GM19468 (cell line): ENCODE measurements around the gene CD79A.
"Not testable (repeated sequence)": the region's sequence is repeated elsewhere in the genome, so short reads cannot be mapped to it uniquely, and the experiment has no call there.

Experiments used
- ATAC-seq: cut with Tn5 transposase; IDR thresholded peaks from one replicate; pipeline ENCODE4 v1.9.1; 2021; ENCODE audit warnings: mild to moderate bottlenecking, moderate library complexity, moderate number of reproducible peaks; ENCODE audit not compliant: unreplicated experiment; ENCODE audit errors: extremely low read depth

Gene CD79A

DNA sequence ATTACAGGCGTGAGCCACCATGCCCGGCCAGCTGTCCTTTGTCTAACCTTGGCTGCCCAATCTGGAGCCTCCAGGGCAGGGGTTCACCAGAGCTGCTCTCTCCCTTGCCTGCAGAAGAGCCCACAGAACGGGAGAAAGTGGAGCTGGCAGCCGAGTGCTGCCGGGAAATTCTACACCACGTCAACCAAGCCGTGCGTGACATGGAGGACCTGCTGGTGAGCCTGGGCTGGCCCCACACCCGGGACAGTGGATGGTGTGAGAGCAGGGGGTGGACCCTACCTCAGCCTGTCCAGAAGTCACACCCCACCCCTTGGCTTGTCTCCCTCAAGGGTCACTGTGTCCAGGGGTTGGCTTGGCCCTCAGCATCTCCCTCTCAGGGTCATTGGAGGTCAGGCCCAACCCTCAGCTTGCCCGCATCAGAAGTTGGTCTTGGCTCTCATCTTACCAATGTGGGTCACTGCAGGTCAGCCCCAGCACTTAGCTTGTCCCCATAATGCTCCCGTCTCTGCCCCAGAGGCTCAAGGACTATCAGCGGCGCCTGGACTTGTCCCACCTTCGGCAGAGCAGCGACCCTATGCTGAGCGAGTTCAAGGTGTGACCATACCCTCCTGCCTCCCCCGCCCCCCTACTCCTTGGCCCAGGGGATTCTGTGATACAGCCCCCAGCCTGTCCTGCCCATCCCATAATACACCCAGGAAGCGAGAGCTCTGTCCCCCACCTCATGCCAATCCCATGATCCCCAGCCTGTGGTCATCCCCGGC is 26.3 kb downstream of the CD79A start:
- ATAC-seq = no peak

DNA sequence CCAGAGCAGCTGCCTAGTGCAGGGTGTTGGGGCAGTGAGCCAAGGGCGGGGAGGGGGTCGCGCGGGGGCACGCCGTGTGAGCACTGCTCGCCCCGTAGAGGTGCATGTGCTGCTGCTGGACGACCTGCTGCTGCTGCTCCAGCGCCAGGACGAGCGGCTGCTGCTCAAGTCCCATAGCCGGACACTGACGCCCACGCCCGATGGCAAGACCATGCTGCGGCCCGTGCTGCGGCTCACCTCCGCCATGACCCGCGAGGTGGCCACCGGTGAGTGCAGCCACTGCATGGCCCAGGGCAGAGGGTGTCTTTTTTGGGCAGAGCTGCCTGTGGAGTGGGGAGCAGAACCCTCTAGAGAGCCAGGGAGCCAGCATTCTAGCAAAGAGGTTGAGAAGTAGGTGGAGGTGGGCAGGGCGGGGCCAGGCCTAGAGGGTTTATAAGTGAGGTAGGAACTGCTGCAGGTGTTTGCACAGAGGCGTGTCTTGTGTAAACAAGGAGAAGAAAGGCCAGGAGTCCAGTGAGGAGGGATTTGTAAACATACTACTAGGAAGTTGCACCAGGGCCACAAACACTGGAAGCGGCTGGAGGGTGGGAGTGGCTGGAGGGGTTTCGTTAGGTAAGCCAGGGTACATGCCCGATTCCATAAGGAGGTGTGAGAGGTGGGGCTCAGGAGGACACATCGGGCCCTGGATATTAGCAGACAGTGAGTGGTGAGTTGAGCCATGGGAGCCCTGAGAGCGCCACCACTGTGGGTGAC is 27.2 kb downstream of the CD79A start:
- ATAC-seq = no peak

DNA sequence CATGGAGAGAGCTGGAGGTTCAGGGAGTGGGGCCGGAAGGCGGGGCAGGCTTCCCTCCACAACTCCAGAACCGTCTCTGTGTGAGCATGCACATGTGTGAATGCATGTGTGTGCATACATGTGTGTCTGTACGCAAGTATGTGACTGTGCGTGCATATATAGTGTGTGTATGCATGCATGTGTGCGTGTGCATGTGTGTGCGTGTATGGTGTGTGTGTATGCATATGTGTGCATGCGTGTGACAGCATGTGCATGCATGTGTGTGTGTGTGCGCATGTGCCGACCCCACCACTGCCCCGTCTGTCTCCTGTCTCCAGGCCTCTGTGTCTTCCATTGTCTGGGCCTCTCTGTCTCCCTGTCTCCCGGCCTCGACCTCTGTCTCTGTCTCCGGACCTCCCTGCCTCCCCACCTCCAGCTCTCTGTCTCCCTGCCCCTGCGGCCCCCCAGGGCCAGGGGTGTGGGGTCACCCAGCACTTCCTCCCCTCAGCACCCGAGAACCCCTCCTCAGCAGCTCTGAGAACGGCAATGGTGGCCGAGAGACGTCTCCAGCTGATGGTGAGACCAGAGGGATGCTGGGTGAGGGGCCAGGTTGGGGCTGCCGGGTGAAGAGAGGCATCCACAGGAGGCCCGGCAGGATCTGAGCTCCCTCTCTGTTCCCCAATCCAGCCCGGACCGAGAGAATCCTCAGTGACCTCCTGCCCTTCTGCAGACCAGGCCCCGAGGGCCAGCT is 28.4 kb downstream of the CD79A start:
- no peak for ATAC-seq

DNA sequence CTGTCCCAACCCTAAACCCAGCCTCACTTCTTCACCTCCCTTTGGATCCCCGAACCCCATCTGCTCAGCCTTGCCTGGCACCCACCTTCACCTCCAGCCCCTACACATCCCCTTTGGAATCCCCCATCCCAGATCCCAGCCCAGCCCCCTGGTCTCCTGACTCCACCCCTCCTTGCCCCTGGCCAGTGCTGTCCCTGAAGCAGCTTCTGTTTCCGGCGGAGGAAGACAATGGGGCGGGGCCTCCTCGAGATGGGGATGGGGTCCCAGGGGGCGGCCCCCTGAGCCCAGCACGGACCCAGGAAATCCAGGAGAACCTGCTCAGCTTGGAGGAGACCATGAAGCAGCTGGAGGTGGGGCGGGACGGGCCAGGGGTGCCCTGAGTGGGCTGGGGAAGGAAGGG is 29.2 kb downstream of the CD79A start:
- no peak for ATAC-seq

DNA sequence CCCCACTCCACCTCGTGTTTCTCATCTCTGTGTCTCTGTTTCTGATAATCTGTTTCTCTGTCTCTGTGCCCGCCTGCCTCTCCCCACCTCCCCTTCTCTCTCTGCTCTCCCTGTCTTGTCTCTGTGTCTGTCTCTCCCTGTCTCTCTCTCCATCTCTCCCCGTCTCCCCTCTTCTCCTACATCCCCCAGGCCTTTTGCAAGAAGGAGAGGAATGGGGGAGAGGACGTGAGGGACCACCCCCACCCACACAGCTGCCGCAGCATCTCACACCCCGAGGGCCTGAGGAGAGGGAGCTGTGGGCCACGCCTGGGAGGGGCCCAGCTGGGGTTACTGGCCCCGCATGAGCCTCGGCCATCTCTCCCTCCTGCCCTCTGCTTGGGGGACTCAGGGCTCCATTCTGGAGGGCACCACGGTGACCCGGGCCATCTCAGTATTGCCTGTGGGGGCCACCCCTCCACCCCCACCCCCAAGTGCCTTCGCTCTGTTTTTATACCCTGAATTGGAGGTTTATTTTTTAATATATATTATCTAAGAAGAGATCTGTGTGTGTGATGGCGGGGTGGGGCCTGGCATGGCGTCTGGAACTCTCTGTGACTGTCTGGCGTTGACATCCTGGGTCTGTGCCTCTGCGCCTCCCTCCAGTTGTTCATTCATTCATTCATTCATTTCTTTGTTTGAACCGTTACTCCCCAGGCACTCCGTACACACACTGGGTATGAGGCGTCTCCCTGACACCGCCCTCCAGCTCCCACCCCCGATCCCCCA is 30.0 kb downstream of the CD79A start:
- no peak for ATAC-seq

DNA sequence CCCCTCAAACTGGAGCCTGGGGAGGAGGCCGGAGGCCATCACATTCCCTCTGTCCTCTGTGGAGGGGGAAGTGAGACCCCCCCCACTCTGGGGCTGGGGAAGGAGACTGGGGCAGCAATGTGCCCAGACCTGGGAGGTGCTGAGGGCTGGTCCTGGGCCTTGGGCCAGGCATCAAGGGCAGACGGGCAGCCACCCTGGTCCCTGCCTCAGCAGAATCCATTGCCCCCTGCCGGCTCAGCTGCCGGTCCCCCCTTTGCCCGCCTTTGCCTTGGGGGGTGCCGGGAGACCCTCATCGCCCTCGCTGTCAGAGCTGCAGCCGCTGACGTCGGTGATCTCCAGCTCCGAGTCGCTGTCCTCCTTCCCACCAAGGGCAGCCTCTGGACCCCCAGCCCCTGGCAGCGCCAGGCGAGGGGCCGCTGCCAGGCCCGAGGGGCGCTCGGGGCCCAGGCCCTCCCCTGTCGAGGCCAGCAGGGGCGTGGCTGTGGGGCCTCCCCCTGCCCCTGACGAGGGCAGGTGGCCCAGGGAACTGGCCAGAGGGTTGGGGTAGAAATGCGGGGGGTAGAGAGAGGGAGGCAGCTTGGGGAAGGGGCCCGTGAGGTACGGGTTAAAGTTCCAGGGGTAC is 31.0 kb downstream of the CD79A start:
- no peak for ATAC-seq

DNA sequence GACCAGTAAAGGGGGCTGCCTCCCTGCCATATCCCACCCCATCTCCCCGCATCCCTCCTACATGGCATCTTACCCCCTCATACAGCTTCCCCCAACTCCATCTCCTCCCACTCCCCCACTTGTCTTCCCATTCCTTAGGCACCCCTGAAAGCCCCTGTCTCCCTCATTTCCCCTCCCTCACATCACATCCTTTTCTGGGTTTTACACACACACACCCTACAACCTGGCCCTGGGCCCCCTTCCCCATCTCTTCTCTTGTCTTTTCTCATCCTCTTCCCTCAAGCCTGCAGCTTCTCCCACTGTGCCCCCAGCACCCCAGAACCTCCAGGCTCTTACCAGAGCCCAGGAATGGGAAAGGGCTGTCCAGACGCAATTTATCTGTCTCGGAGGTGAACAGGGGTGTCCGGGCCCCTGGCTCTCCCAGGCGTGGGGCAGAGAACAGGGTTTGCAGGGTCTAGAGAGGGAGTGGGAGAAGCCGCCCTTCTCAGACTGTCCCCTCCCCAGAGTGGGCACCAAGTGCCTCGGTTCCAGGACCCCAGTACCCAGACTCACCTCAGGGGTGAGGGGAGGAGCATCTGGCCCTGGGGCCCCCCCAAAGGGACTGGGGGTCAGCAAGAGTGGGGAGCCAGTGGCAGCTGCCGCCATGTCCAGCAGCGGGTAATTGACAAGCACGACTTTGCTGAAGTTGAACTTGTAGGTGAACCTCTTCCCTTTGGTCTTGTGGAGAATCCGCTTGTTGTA is 31.8 kb downstream of the CD79A start:
- no peak for ATAC-seq

DNA sequence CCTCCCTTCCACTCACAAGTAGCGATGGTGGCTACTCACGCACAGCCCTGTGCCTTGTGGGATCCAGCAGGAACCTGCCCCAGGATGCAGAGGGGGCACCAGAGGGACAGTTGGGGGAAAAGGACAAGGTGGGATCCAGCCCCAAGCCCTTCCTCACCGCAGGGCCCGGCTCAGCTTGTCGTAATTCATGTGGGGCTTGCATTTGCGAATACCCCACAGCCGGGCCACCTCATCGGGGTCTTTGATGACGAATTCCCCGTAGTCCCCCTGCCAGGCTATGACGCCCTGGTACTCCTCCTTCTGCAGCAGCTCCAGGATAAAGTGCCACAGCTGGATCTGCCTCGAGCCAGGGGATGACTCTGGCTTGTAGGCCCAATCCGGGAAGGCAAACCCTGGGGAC is 32.6 kb downstream of the CD79A start:
- ATAC-seq = no peak

DNA sequence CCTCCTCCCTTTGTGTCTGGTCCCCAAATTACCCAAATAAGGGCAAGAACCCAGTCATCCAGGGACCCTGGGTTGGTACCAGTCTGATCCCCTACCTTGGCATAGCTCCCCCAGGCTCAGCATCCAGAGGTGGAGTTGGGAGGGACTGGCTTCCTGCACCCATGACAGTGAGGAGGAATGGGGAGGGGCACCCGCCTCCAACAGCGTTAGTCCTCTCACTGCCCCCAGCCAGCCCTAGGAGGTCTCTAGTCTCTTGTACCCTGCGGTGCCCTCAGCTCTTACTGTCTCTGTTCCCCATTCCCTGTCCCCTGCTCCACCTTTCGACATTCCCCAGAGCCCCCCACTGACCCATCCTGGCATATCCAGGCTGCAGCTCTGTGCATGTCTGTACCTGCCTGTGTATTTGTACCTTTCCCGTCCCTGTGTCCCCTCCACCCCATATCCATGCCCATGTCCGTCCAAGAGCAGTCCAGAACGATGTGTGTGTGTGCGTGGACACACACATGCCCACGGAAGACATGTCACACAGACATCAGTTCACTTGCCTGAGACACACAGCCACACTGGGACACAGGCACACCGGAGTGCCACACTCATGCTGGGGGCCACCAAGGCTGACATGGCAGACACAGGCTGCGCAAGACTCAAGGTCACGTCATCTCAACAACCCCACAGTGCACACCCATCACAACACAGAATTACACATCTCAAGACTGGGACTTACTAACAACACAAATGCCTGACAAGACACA is 33.3 kb downstream of the CD79A start:
- ATAC-seq = no peak

DNA sequence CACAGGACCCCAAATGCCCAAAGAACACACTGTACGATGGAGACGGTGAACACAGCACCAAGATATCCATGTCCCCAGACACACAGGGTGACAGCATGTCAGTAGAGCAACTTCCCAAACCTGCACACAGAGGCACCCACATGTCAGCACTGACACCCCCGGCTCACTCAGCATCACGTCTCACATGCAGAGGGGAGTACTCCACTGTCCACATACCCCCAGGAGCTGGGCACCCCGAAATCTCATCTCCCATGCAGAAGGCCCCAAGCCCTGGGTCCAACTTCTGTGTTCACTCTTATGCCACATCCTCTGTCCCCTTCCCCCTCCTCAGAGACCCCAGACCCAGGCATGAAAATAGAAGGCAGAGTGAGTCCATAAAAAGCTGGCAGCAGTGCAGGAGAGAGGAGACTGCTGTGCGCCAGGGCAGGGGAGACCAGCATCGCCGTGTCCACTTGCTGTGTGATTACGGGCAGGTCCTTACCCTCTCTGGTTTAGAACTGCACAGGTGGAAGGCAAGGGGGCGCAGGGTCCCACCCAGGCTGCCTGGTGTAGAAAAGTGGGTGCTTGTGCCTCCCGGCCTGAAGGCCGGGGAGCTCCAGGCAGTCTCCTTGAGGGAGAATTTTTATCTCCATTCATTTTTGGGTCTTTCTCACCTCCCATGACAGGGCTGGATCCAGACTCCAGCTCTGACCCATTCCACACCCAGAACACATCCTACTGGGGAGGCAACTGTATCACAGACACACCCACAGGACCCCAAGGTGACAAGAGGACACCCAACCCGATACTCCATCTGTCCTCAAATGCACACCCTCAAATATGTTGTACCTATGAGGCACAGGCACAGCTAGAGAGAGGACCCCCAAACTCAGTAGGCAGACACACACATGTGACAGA is 34.2 kb downstream of the CD79A start:
- no peak for ATAC-seq

DNA sequence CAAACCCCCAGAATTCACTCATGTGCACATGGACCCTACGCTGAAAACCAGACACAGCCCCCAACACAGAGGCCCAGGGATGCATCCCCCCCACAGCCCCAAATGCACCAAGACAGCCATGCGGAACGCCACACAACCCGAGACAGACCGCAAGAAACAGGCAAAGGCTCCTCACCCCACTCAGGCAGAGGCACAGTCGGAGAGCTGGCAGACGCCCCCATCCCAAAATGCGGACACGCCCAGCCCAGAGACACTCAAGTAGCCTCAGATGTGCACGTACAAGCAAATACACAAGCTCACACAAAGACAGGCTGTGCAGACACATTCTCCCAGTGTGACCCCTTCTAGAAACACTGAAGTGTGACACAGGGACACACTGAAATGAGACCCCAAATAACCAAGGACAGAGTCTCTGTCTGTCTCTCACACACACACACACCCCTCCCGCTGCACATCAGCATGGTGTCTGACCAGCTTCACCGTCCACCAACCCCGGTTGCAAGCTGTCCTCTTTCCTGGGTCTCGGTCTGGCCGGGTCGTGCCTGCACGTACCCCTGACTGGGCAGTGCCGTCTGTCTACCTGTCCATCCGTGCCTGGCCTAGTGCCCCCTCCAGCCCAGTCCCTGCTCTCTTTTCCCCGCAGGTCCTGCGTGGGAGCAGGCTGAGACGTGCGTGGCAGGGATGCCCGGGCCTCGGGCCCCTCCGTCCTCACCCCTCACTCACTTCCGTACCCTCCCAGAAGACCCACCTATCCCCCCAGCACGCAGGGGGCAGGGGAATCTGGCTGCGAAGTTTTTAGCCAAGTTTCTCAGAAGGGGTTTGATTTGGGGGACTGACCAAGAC is 35.0 kb downstream of the CD79A start:
- no peak for ATAC-seq

DNA sequence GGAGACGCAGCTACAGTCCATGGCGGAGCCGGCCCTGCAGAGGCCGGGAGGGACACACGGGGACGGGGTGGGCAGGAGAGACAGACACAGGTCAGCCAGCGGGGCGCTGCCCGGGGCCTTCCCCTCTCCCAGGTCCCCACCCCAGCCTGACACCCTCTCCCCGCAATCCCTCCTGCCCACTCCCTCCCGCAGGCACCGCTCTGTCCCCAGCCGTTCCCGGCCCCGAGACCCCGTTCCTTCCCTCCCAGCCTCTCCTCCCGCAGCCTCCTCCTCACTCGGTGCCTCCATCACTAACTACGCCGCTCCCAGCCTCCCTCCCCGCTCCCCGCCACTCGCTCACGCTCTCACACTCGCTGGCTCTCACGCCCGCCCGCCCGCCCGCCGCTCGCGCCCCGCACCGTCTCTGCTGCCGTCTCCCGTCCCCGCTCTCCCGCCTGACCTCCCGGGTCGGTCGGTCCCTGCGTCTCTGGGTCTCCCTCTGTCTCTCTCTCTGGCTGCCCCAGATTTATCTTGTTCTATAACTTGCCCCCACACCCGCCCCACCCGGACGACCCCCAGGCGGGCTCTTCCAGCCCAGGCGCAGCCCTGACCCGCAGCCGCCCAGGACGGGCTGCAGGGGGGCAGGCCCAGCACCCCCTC is 35.9 kb downstream of the CD79A start:
- no peak for ATAC-seq

DNA sequence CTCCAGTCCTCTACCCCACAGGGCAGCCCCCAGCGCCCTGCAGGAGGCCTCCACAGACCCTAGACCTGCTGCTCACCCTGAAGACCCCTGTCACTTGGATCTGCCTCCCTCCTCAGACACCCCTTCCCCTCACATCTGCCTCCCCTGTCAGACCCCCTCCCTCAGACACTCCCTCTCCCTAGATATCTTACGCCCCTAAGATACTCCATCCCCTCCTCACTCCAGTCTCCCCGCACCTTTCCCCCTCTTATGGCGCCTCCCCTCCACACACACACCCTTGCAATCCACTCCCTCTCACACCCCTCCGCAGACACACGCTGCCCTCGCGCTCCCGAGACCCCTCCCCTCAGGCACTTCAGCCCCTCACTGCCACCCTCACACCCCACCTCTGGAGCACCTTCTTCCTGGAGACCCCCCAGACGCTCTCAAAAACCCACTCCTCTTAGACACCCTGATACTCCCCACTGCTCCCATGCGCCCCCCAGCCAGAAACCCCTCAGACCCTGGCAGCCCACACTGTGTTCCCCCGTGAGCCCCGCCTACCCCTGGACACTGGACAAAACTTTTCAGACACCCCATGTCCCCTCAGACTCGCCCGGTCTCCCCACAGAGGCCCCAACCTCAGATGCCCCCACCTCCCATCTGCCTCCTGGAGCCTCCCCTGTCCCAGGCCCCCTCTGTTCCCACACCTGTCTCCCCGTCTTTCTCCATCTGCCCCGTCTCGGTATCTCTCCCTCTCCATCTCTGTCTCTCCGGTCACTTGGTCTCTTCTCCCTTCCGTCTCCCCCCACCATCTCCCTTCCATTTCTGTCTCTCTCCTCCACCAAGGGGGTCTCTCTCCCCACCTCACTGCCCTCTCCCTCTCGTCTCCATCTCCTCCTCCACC is 36.7 kb downstream of the CD79A start:
- ATAC-seq = no peak

DNA sequence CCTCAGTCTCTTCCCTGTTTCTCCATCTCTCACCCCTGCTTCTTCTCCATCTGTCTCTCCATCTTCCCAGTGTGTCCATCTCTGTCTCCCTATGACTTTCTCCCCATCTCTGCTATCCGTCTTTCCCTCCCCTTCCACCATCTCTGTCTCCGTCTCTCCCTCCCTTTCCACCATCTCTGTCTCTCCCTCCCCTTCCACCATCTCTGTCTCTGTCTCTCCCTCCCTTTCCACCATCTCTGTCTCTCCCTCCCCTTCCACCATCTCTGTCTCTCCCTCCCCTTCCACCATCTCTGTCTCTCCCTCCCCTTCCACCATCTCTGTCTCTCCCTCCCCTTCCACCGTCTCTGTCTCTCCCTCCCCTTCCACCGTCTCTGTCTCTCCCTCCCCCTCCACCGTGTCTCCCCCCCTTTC is 37.4 kb downstream of the CD79A start:
- ATAC-seq = not testable (repeated sequence)

DNA sequence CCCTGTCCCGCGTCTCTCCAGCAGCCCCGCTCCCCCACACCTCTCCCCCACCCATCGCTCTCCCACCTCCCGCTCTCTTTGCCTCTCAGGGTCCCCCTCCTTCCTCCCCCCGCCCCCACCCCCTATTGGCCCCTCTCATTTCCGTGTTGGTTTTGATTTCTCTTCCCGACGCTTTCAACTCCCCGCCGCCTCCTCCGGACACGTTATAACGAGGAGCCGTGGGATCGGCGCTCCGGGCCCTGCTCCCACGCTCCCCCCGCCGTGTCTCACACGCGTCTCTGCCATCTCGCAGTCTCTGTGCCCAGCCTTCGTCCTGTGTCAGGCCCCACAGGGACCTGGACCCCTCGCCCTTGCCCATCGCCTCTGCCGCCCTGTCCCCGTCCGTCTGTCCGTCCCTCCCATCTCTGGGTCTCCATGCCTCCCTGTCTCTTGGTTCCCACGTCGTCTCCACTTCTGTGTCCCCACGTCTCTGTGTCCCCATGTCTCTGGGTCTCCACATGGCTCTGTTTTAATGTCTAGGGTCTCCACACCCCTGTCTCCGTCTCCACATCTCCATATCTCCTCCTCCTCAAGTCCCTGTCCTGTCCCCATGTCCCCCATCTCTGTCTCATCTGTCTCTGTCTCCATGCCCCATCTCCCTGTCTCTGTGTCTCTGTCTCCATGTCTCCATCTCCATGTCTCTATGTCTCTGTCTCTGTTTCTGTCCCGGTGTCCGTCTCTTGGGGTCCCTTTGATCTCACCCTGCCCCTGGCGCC is 38.1 kb downstream of the CD79A start:
- ATAC-seq = no peak
